Parathyroid adenoma (tissue), 2 donors: ENCODE data around the gene CEP57L1.
"Not testable (repeated sequence)": the region's sequence is repeated elsewhere in the genome, so short reads cannot be mapped to it uniquely, and the experiment has no call there.

Source experiments
- H2AFZ ChIP-seq: fragments of 300-600 bp; sonication (generic); one replicate; pipeline ENCODE4 v1.7.0; 2017; ENCODE audit warnings: antibody characterized with exemption, mild to moderate bottlenecking
- H3K27ac ChIP-seq: fragments of 300-600 bp; sonication (generic); one replicate; pipeline ENCODE4 v1.7.0; 2017
- H3K27me3 ChIP-seq: fragments of 300-600 bp; sonication (generic); one replicate; pipeline ENCODE4 v1.7.0; 2017; ENCODE audit warnings: low read length; ENCODE audit not compliant: control insufficient read depth, insufficient read depth
- H3K36me3 ChIP-seq: fragments of 300-600 bp; sonication (generic); one replicate; pipeline ENCODE4 v1.7.0; 2017; ENCODE audit warnings: low read length; ENCODE audit not compliant: control insufficient read depth, insufficient read depth
- H3K4me1 ChIP-seq: fragments of 300-600 bp; sonication (generic); one replicate; pipeline ENCODE4 v1.7.0; 2017; ENCODE audit warnings: control low read depth
- H3K4me2 ChIP-seq: fragments of 300-600 bp; sonication (generic); one replicate; pipeline ENCODE4 v1.7.0; 2017; ENCODE audit warnings: low read length
- H3K4me3 ChIP-seq: fragments of 300-600 bp; sonication (generic); one replicate; pipeline ENCODE4 v1.7.0; 2017; ENCODE audit warnings: low read depth, low read length
- H3K79me2 ChIP-seq: fragments of 300-600 bp; sonication (generic); one replicate; pipeline ENCODE4 v1.7.0; 2017; ENCODE audit warnings: control low read depth
- H3K9ac ChIP-seq: fragments of 300-600 bp; sonication (generic); one replicate; pipeline ENCODE4 v1.7.0; 2017; ENCODE audit warnings: mild to moderate bottlenecking
- H3K9me3 ChIP-seq: fragments of 300-600 bp; sonication (generic); one replicate; pipeline ENCODE4 v1.7.0; 2017; ENCODE audit warnings: low read length; ENCODE audit not compliant: control insufficient read depth
- CTCF ChIP-seq: fragments of 300-600 bp; sonication (generic); IDR thresholded peaks from one replicate; pipeline ENCODE4 v1.7.0; 2017; ENCODE audit warnings: antibody characterized with exemption, mild to moderate bottlenecking
- donor health status: primary hyperparathyroidism.

The CEP57L1 gene

GRCh38 chr6:109104512-109104911 is 9.2 kb downstream of the CEP57L1 start:
- no peak overlapping the region for H3K4me3 ChIP-seq
- no peak overlapping the region for H3K4me2 ChIP-seq
- no peaks in the 10 kb centered on the region for H3K9me3 ChIP-seq
- no peaks in the 10 kb centered on the region for H3K27me3 ChIP-seq
- no peak for TF ChIP-seq CTCF
- no peak overlapping the region for H3K9ac ChIP-seq
- H3K4me1 ChIP-seq, result peaks cover 5% of the 10 kb centered on the region
- H3K36me3 ChIP-seq, result no peaks in the 10 kb centered on the region
- no peak overlapping the region for H3K27ac ChIP-seq
- no peak overlapping the region for H2AFZ ChIP-seq
- H3K79me2 ChIP-seq, result peaks cover 17% of the 10 kb centered on the region

- Histone ChIP-seq H3K4me1 (peaks cover 5% of the 10 kb centered on the region), H3K4me3 (no peak overlapping the region), H3K36me3 (no peaks in the 10 kb centered on the region), H3K4me2 (no peak overlapping the region), H3K27ac (no peak overlapping the region), H3K79me2 (peaks cover 15% of the 10 kb centered on the region), H3K9ac (no peak overlapping the region), H2AFZ (no peak overlapping the region), H3K27me3 (no peaks in the 10 kb centered on the region), H3K9me3 (no peaks in the 10 kb centered on the region)
- TF ChIP-seq CTCF, result no peak
These were observed 10.4 kb downstream of the CEP57L1 start for GRCh38 chr6:109105681-109106080.

- not testable (repeated sequence) for H3K9ac ChIP-seq, H2AFZ ChIP-seq, H3K36me3 ChIP-seq, H3K27me3 ChIP-seq, H3K9me3 ChIP-seq, H3K4me3 ChIP-seq, H3K4me2 ChIP-seq, H3K4me1 ChIP-seq, H3K27ac ChIP-seq
- peaks cover 17% of the 10 kb centered on the region for H3K79me2 ChIP-seq
These were observed 14.4 kb downstream of the CEP57L1 start for GRCh38 chr6:109109663-109110062.

- H3K27me3 ChIP-seq, H3K4me2 ChIP-seq, H3K27ac ChIP-seq, H3K9me3 ChIP-seq, H3K9ac ChIP-seq, H3K4me1 ChIP-seq, H3K4me3 ChIP-seq, H2AFZ ChIP-seq, H3K36me3 ChIP-seq: not testable (repeated sequence)
- H3K79me2 ChIP-seq, result peaks cover 14% of the 10 kb centered on the region
These were observed 17.4 kb downstream of the CEP57L1 start for GRCh38 chr6:109112663-109113062.

GRCh38 chr6:109117346-109118035 is 22.2 kb downstream of the CEP57L1 start:
- peaks cover 32% of the 10 kb centered on the region for H3K4me1 ChIP-seq
- H3K27me3 ChIP-seq, result no peaks in the 10 kb centered on the region
- no peak overlapping the region for H2AFZ ChIP-seq
- no peaks in the 10 kb centered on the region for H3K9me3 ChIP-seq
- peak overlapping the region; percentile 75 for H3K27ac ChIP-seq
- H3K4me3 ChIP-seq, result no peak overlapping the region
- H3K9ac ChIP-seq, result no peak overlapping the region
- peaks cover 8% of the 10 kb centered on the region for H3K79me2 ChIP-seq
- peak overlapping the region; percentile 17 for H3K4me2 ChIP-seq
- no peak for TF ChIP-seq CTCF
- no peaks in the 10 kb centered on the region for H3K36me3 ChIP-seq

- peak overlapping the region; percentile 29 for H3K4me2 ChIP-seq
- H3K9ac ChIP-seq, result no peak overlapping the region
- H2AFZ ChIP-seq, result peak overlapping the region; percentile 21
- TF ChIP-seq CTCF, result no peak
- no peaks in the 10 kb centered on the region for H3K36me3 ChIP-seq
- peaks cover 6% of the 10 kb centered on the region for H3K79me2 ChIP-seq
- peaks cover 34% of the 10 kb centered on the region for H3K4me1 ChIP-seq
- H3K27me3 ChIP-seq, result no peaks in the 10 kb centered on the region
- H3K4me3 ChIP-seq, result no peak overlapping the region
- peak overlapping the region; percentile 75 for H3K27ac ChIP-seq
- no peaks in the 10 kb centered on the region for H3K9me3 ChIP-seq
These were observed 23.0 kb downstream of the CEP57L1 start for GRCh38 chr6:109118337-109118736.
